NCI-H2227 (cell line): ENCODE measurements around the gene AGPAT2.
A peak's percentile ranks its signal among the peaks of the same experiment; 100 is the strongest.

Experiments
- DNase-seq: peaks from one replicate; lab custom pipeline; 2025; ENCODE audit not compliant: unreplicated experiment; lab: John Stamatoyannopoulos, UW

Gene AGPAT2

GRCh38 chr9:136629001-136629878, 58.0 kb downstream of the AGPAT2 start:
- DNase-seq: no peak

GRCh38 chr9:136628268-136628667, 59.0 kb downstream of the AGPAT2 start:
- DNase-seq: no peak

DNA sequence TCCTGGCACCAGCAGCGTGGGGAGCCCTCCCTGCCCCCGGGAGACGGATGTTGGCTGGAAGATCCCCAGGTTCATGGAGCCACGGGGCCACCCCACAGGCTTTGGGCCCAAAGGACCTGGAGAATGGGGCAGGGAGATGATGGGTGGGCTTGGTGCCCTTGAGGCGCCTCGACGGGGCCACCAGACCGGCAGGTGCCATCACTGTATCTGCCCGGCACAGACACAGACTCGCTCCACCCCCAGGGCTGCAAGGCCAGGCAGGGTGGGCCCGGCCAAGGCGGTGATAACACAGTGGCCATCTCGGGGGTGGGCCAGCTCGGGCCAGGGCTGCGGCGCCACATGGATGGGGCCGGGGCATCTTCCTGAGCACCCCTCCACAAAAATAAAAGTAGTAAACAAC, 59.6 kb downstream of the AGPAT2 start:
- DNase-seq: no peak

DNA sequence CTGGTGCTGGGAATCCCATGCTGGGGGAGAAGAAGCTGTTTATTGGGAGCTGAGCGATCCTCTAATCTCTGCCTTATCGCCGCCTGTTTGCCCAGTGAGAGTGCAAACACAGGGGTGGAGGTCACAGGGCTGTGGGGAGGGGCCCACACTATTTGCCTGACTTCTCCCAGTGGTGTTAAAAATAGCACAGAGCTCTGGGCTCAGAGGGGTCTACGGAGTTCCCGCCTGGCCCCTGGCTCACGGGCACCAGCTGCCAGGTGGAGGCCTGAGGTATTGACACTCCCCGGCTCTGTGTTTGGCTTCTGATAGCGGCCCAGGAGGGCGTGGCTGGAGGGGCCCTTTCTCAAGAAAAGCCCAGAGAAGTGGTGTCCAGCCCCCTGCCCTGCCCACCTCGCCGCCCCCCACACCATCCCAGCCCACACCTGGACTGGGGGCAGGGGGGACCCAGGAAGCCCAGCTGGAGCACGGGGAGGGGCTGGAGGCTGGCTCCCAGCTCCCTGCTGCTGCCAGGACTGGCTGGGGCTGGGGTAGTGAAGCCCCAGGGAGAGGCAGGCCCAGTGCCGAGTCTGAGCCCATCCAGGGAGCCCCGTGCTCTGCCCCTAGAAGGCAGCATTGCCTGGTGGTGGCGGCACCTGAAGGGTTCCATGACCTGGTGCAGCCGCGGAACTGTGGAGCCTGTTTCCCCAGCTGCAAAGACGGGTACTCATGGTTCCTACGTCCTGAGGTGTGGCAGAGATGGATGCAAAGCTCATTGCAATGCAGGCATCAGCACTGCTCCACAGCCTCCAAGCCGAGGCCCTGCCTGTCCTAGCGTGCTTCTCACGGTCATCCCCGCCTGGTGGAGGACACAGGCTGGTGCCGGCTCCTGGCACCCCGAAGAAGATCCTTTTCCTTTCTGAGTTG, 60.3 kb downstream of the AGPAT2 start:
- peak; percentile 31 for DNase-seq

GRCh38 chr9:136626066-136626725, 61.1 kb downstream of the AGPAT2 start:
- no peak for DNase-seq

DNA sequence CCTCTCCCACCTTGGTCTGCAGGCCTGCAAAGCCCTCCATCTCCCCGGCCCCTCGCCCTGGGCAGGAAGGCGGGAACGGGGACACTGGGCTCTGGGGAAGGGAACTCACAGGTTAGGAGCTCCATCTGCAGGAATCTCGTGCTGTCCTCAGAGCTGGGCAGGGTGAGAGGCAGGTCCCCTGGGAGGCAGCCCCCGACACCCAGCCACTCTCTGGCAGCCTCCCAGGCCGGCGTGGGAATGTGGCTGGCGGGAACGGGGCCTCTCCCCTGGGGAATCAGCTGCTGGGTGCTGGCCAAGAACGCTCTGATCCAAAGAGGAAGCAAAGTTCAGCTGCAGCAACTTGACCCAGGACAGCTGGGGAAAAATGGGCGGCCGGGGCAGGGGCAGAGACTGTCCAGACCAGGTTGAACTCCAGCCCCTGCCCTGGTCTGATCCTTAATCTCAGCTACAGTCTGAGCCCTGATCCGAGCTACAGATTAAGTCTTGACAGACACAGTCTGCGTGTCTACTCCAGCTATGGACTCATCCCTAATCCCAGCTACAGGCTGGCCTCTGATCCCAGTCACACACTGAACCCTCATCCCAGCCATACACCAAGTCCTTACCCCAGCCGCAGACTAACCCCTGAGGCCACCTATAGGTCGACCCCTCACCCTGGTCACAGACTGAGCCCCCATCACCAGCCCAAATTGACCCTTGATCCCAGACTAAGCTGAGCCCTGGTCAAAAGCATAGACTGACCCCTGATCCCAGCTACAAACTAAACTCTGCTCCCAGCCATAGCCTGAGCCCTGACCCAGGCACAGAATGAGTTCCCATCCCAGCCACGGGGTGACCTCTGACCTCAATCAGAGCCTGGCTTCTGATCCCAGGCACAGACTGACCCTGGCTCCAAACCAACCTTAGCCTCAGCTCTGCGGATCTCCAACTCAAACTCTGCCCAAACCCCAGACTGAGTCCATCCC, 61.9 kb downstream of the AGPAT2 start:
- no peak for DNase-seq

GRCh38 chr9:136624184-136624951, 62.9 kb downstream of the AGPAT2 start:
- DNase-seq: no peak

GRCh38 chr9:136623842-136624183, 63.4 kb downstream of the AGPAT2 start:
- no peak for DNase-seq
